PC-9 (cell line): ENCODE results near the gene GPR15LG. TPM values are rescaled to one million over a fixed set of nuclear protein-coding genes. Genes with fewer than 3 reads are reported as not detected.

Experiments
- BruUV-seq: library from RNA; stranded (reverse); fragments of 400-500 nt; replicated peaks from 2 replicates; lab custom pipeline; 2021; lab: Mats Ljungman, UMichigan
- CTCF ChIA-PET: fragments of 300-600 bp; sonication (Branson Sonifier 250); formaldehyde crosslinking; loops from one replicate; lab custom pipeline; 2022; ENCODE audit warnings: antibody characterized with exemption; lab: Charles Lee
- POLR2A ChIA-PET: fragments of 300-600 bp; sonication (Branson Sonifier 250); formaldehyde crosslinking; loops from one replicate; lab custom pipeline; 2022; ENCODE audit warnings: antibody characterized with exemption; ENCODE audit not compliant: unreplicated experiment; lab: Charles Lee
- DNase-seq, 2 experiments: peaks; one replicate each; pipeline versions ENCODE4 v3.0.0 to v3.0.0-alpha.2; 2015 to 2022; ENCODE audit warnings: mixed read lengths in 1 of 2
- H2AFZ ChIP-seq: fragments of 200-600 bp; sonication (generic); 2 replicates; pipeline ENCODE4 v1.8.1; 2017; ENCODE audit warnings: antibody characterized with exemption
- H3F3A ChIP-seq: fragments of 200-600 bp; sonication (generic); 2 replicates; pipeline ENCODE4 v1.8.1; 2017; ENCODE audit warnings: antibody characterized with exemption, mild to moderate bottlenecking, low read depth; ENCODE audit not compliant: insufficient read depth
- H3K27ac ChIP-seq: fragments of 200-600 bp; sonication (generic); 2 replicates; pipeline ENCODE4 v1.6.1; 2016; ENCODE audit warnings: mixed run types
- H3K27me3 ChIP-seq: fragments of 200-600 bp; sonication (generic); 2 replicates; pipeline ENCODE4 v1.6.1; 2016; ENCODE audit warnings: low read depth, mixed run types; ENCODE audit not compliant: insufficient read depth
- H3K36me3 ChIP-seq: fragments of 200-600 bp; sonication (generic); 2 replicates; pipeline ENCODE4 v1.6.1; 2016; ENCODE audit warnings: low read depth, mixed run types
- H3K4me1 ChIP-seq: fragments of 200-600 bp; sonication (generic); replicated peaks from 2 replicates; pipeline ENCODE4 v1.6.1; 2016; ENCODE audit warnings: mixed run types; ENCODE audit not compliant: insufficient read depth
- H3K4me2 ChIP-seq: fragments of 200-600 bp; sonication (generic); 2 replicates; pipeline ENCODE4 v1.6.1; 2017; ENCODE audit warnings: mixed run types
- H3K4me3 ChIP-seq: fragments of 200-600 bp; sonication (generic); 2 replicates; pipeline ENCODE4 v1.6.1; 2016; ENCODE audit warnings: mixed run types
- H3K79me2 ChIP-seq: fragments of 200-600 bp; sonication (generic); 2 replicates; pipeline ENCODE4 v1.6.1; 2017; ENCODE audit warnings: low read depth, mixed run types
- H3K9me2 ChIP-seq: fragments of 200-600 bp; sonication (generic); 2 replicates; pipeline ENCODE4 v1.8.1; 2017; ENCODE audit warnings: mild to moderate bottlenecking; ENCODE audit not compliant: insufficient read depth
- H3K9me3 ChIP-seq: fragments of 200-600 bp; sonication (generic); 2 replicates; pipeline ENCODE4 v1.8.1; 2016; ENCODE audit warnings: low read depth; ENCODE audit not compliant: insufficient read depth
- H4K20me1 ChIP-seq: fragments of 200-600 bp; sonication (generic); 2 replicates; pipeline ENCODE4 v1.8.1; 2017; ENCODE audit not compliant: insufficient read depth
- CTCF ChIP-seq: fragments of 200-600 bp; sonication (generic); conservative IDR thresholded peaks from 2 replicates; pipeline ENCODE4 v1.6.1; 2017; ENCODE audit warnings: mixed run types, antibody characterized with exemption, mild to moderate bottlenecking, moderate library complexity
- EZH2 ChIP-seq: fragments of 200-600 bp; sonication (generic); IDR thresholded peaks from 2 replicates; pipeline ENCODE4 v1.8.0; 2017; ENCODE audit warnings: antibody characterized with exemption, low read depth
- intact Hi-C: fragments of 100-400 bp; cut with micrococcal nuclease; formaldehyde crosslinking; loops from one replicate; pipeline ENCODE4 v1.10.0; 2022; ENCODE audit not compliant: unreplicated experiment
- total RNA-seq: library from RNA; stranded (reverse); gene quantifications from 2 replicates; pipeline ENCODE4 v1.2.3, GENCODE V29; 2021

The GPR15LG gene
- total RNA-seq, 1 experiment from 2014 or later, result not detected

GRCh38 chr10:84214046-84214572, 40.5 kb downstream of the GPR15LG start:
- no TSS peak for BruUV-seq
- Histone ChIP-seq H3K4me1 (no peaks in the 10 kb centered on the region), H3K9me2 (no peaks in the 10 kb centered on the region), H3K9me3 (no peaks in the 10 kb centered on the region), H3K27ac (no peak overlapping the region), H3K4me3 (no peak overlapping the region), H3K4me2 (no peak overlapping the region), H3K36me3 (no peaks in the 10 kb centered on the region), H4K20me1 (0 out of 2 replicates have a peak, but pooled peaks cover 3% of the 10 kb centered on the region), H3F3A (no peaks in the 10 kb centered on the region), H3K27me3 (peaks cover 96% of the 10 kb centered on the region), H2AFZ (no peak overlapping the region), H3K79me2 (no peaks in the 10 kb centered on the region)
- ChIA-PET POLR2A (no interaction called here), CTCF (interaction anchor here (0.6 kb wide), 1 partner anchor 216 kb away, joined by 3 read pairs; no protein-coding TSS in a partner anchor)
- intact Hi-C loops, result no loop called here
- no peak for DNase-seq
- TF ChIP-seq EZH2 (no peak), CTCF (no peak)

- TF ChIP-seq CTCF (peak; percentile 65), EZH2 (no peak)
- CTCF ChIA-PET, result interaction anchor here (0.6 kb wide), 1 partner anchor 215 kb away, joined by 3 read pairs; no protein-coding TSS in a partner anchor
Measured at GRCh38 chr10:84214612-84215235, 41.1 kb downstream of the GPR15LG start.

GRCh38 chr10:84216834-84217233, 43.2 kb downstream of the GPR15LG start:
- H3K9me2 ChIP-seq, result no peaks in the 10 kb centered on the region
- no peak overlapping the region for H3K27ac ChIP-seq
- POLR2A ChIA-PET, result no interaction called here
- intact Hi-C loops, result no loop called here
- no peaks in the 10 kb centered on the region; the same call in 1 of the 2 replicates for H4K20me1 ChIP-seq
- H3K27me3 ChIP-seq, result peaks cover 97% of the 10 kb centered on the region
- BruUV-seq, result no TSS peak
- CTCF ChIA-PET, result interaction anchor here (0.6 kb wide), 1 partner anchor 1038 kb away, joined by 3 read pairs; no protein-coding TSS in a partner anchor
- TF ChIP-seq CTCF (no peak), EZH2 (no peak)
- H3K4me3 ChIP-seq, result no peak overlapping the region
- H3K36me3 ChIP-seq, result no peaks in the 10 kb centered on the region
- no peak for DNase-seq
- H3K4me2 ChIP-seq, result no peak overlapping the region
- no peak overlapping the region; the same call in 1 of the 2 replicates for H2AFZ ChIP-seq
- H3K4me1 ChIP-seq, result no peaks in the 10 kb centered on the region
- no peaks in the 10 kb centered on the region for H3K79me2 ChIP-seq
- no peaks in the 10 kb centered on the region for H3F3A ChIP-seq
- no peaks in the 10 kb centered on the region for H3K9me3 ChIP-seq

More at GRCh38 chr10:84214612-84215235, 41.1 kb downstream of the GPR15LG start:
- no peaks in the 10 kb centered on the region for H3K79me2 ChIP-seq
- H3K9me3 ChIP-seq, result no peaks in the 10 kb centered on the region
- no peak overlapping the region for H3K4me2 ChIP-seq
- 0 out of 2 replicates have a peak, but pooled peaks cover 3% of the 10 kb centered on the region for H4K20me1 ChIP-seq
- intact Hi-C loops, result no loop called here
- no peak overlapping the region for H3K4me3 ChIP-seq
- POLR2A ChIA-PET, result no interaction called here
- no peaks in the 10 kb centered on the region for H3K36me3 ChIP-seq
- H2AFZ ChIP-seq, result no peak overlapping the region
- H3K27ac ChIP-seq, result no peak overlapping the region
- BruUV-seq, result no TSS peak
- no peaks in the 10 kb centered on the region for H3K9me2 ChIP-seq
- H3K4me1 ChIP-seq, result no peaks in the 10 kb centered on the region
- H3F3A ChIP-seq, result no peaks in the 10 kb centered on the region
- peaks cover 97% of the 10 kb centered on the region for H3K27me3 ChIP-seq
- no peak for DNase-seq
